ENCODE data around the gene CRISPLD2.

DNA sequence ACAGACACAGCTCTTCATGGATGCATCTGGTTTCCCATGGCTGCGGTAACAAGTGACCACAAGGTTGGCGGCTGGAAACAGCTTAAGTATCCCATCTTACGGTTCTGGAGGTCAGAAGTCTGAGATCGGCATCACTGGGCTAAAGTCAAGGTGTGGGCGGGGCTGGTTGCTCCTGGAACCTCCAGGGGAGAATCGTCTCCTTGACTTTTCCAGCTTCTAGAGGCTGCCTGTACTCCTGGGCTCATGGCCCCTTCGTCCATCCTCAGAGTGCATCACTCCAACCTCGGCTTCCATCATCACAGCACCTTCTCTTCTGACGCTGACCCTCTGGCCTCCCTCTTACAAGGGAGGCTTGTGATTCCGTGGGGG lies 12.9 kb upstream of the CRISPLD2 start:
- TF ChIP-seq, protein P1, sequence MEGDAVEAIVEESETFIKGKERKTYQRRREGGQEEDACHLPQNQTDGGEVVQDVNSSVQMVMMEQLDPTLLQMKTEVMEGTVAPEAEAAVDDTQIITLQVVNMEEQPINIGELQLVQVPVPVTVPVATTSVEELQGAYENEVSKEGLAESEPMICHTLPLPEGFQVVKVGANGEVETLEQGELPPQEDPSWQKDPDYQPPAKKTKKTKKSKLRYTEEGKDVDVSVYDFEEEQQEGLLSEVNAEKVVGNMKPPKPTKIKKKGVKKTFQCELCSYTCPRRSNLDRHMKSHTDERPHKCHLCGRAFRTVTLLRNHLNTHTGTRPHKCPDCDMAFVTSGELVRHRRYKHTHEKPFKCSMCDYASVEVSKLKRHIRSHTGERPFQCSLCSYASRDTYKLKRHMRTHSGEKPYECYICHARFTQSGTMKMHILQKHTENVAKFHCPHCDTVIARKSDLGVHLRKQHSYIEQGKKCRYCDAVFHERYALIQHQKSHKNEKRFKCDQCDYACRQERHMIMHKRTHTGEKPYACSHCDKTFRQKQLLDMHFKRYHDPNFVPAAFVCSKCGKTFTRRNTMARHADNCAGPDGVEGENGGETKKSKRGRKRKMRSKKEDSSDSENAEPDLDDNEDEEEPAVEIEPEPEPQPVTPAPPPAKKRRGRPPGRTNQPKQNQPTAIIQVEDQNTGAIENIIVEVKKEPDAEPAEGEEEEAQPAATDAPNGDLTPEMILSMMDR (IDR thresholded peaks at IDR 0.05; ENCODE audit: low read depth, low read length) = no peak
- TF ChIP-seq EZH2phosphoT487 (IDR thresholded peaks at IDR 0.05; ENCODE audit: low read depth) = no peak

All from OCI-LY3 (cell line).